Measurements from ENCODE around the gene NPR1. TPM values are rescaled to one million over a fixed set of nuclear protein-coding genes. Genes with fewer than 3 reads are reported as not detected.
A peak's percentile ranks its signal among the peaks of the same experiment; 100 is the strongest.

The NPR1 gene
- total and polyA plus RNA-seq, 2 of the 4 experiments (the other 2 are of a cell fraction), result 0.02 TPM; not detected in 1

DNA sequence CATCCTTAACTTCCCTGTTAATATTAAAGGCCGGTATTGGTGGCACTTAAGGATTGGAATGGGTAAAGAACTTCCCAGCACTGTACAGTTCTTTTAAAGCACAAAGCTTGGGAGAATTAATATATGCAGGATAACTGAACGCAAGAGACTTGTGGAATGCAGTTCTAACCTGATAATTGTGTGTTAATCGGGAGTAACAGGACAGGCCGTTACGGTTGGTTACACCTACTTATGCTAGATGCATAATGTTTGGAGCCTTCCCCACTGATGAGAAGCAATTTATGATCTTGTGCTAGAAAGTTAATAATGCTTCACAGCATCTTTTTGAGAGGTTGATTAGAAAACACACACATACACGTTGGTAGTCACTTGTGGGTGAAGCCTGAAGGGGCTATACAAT, 37.6 kb upstream of the NPR1 start:
- no peak overlapping the region for H3K14ac ChIP-seq (replicated peaks; ENCODE audit: low read depth, low read length)
- dilution Hi-C loops (cut with HindIII; ENCODE audit: low sequenced_read_pairs, unreplicated experiment), result no loop called here
- no peak overlapping the region for H4K5ac ChIP-seq (ENCODE audit: low read depth, low read length)
- no peak overlapping the region for H2BK20ac ChIP-seq (ENCODE audit: low read depth, low read length)
- in situ Hi-C loops (cut with MboI; ENCODE audit: low sequenced_read_pairs), result loop anchor here (10.0 kb wide), 1 partner anchor 126 kb away; no protein-coding TSS in a partner anchor
- no peak overlapping the region for H2BK120ac ChIP-seq (ENCODE audit: low read depth, low read length)
- ATAC-seq (ENCODE audit: low read depth) (no peak), DNase-seq (no peak)
- peaks cover 67% of the 10 kb centered on the region for H3K36me3 ChIP-seq (ENCODE audit: control insufficient read depth, insufficient read depth, low read length)
- no peak overlapping the region for H2BK5ac ChIP-seq (ENCODE audit: low read depth, low read length, poor library complexity, severe bottlenecking)
- no peak overlapping the region for H2AK5ac ChIP-seq (ENCODE audit: low read depth, low read length)
- H3K79me1 ChIP-seq (ENCODE audit: low read depth in 1 of 2, low read length in 2 of 2), result peaks cover 43 to 84% of the 10 kb centered on the region in 2 experiments
- no peak overlapping the region for H3K4me3 ChIP-seq (ENCODE audit: insufficient read depth, low read depth, low read length)
- H2BK15ac ChIP-seq (ENCODE audit: low read depth, low read length), result no peak overlapping the region
- no peaks in the 10 kb centered on the region for H3K27me3 ChIP-seq (ENCODE audit: control insufficient read depth, insufficient read depth, low read length)
- WGBS, 2 experiments (ENCODE audit: extremely low coverage in 2 of 2, insufficient read length in 1 of 2), result no CpG with 5 or more reads among the region's 6 CpGs
- intact Hi-C loops (cut with micrococcal nuclease), result no loop called here
- no peak overlapping the region for H3K18ac ChIP-seq (ENCODE audit: low read depth, low read length)
- no peak overlapping the region for H4K91ac ChIP-seq (ENCODE audit: insufficient read depth, low read depth, low read length)
- no peaks in the 10 kb centered on the region; the same call in 1 of the 2 replicates for H3K4me1 ChIP-seq (ENCODE audit: control insufficient read depth, insufficient read depth, low read length)
- H2AK9ac ChIP-seq (replicated peaks; ENCODE audit: low read depth, low read length, poor library complexity), result no peak overlapping the region
- no peak overlapping the region for H3K4ac ChIP-seq (ENCODE audit: low read depth, low read length)
- no peak overlapping the region for H2AFZ ChIP-seq (replicated peaks; ENCODE audit: low read length, poor library complexity)
- no peak overlapping the region for H3K9ac ChIP-seq (ENCODE audit: low read depth, low read length)
- H3K4me2 ChIP-seq (ENCODE audit: low read depth, low read length), result no peak overlapping the region
- H4K20me1 ChIP-seq (ENCODE audit: insufficient read depth, low read length), result peaks cover 21% of the 10 kb centered on the region
- H3K9me3 ChIP-seq (ENCODE audit: control insufficient read depth, insufficient read depth, low read length), result no peaks in the 10 kb centered on the region
- no peak overlapping the region for H4K8ac ChIP-seq (ENCODE audit: low read depth in 2 of 2, low read length in 2 of 2)
- POLR2A ChIA-PET (ENCODE audit: unreplicated experiment), result no interaction called here
- H3K9me1 ChIP-seq (ENCODE audit: insufficient read depth, low read length), result 0 out of 2 replicates have a peak, but pooled peaks cover 5% of the 10 kb centered on the region
- TF ChIP-seq FOS (IDR thresholded peaks at IDR 0.05; ENCODE audit: low read depth, low read length) (no peak), RCOR1 (IDR thresholded peaks at IDR 0.05; ENCODE audit: insufficient replicate concordance, low read length) (no peak), MAZ (IDR thresholded peaks at IDR 0.05; ENCODE audit: borderline replicate concordance, low read depth, low read length) (no peak), RFX5 (IDR thresholded peaks at IDR 0.05; ENCODE audit: low read depth, low read length) (no peak), CEBPB (IDR thresholded peaks at IDR 0.05; ENCODE audit: low read depth, low read length) (no peak), USF2 (IDR thresholded peaks at IDR 0.05; ENCODE audit: low read depth, low read length) (no peak), MAFK (IDR thresholded peaks at IDR 0.05; ENCODE audit: low read depth, low read length) (no peak), CHD1 (IDR thresholded peaks at IDR 0.05; ENCODE audit: low read depth, low read length) (no peak), RAD21 (IDR thresholded peaks at IDR 0.05; ENCODE audit: low read length) (no peak), BHLHE40 (IDR thresholded peaks at IDR 0.05; ENCODE audit: low read depth, low read length) (no peak), SMC3 (IDR thresholded peaks at IDR 0.05; ENCODE audit: low read depth, low read length) (no peak), NFE2L2 (IDR thresholded peaks at IDR 0.05; ENCODE audit: low read depth, low read length) (no peak), MXI1 (IDR thresholded peaks at IDR 0.05; ENCODE audit: borderline replicate concordance, low read depth, low read length) (no peak), POLR2A (IDR thresholded peaks at IDR 0.05; ENCODE audit: low read depth, low read length) (no peak)
- TF ChIP-seq, protein P1, sequence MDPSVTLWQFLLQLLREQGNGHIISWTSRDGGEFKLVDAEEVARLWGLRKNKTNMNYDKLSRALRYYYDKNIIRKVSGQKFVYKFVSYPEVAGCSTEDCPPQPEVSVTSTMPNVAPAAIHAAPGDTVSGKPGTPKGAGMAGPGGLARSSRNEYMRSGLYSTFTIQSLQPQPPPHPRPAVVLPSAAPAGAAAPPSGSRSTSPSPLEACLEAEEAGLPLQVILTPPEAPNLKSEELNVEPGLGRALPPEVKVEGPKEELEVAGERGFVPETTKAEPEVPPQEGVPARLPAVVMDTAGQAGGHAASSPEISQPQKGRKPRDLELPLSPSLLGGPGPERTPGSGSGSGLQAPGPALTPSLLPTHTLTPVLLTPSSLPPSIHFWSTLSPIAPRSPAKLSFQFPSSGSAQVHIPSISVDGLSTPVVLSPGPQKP (IDR thresholded peaks at IDR 0.05; ENCODE audit: borderline replicate concordance, low read depth, low read length), result no peak
- BruUV-seq (replicated peaks), result no TSS peak
- H3K56ac ChIP-seq (ENCODE audit: extremely low read depth, insufficient read depth, low read length), result no peak overlapping the region
- H3K27ac ChIP-seq (ENCODE audit: insufficient read depth, low read length), result no peak overlapping the region
- CTCF ChIA-PET, result interaction anchor here (1.1 kb wide), 1 partner anchor 68 kb away, joined by 3 read pairs; no protein-coding TSS in a partner anchor
- H3K23ac ChIP-seq (ENCODE audit: low read depth, low read length), result peak overlapping the region; percentile 25; the same call in 1 of the 2 replicates
